ENCODE results near the gene IGFBP2.

Gene IGFBP2

DNA sequence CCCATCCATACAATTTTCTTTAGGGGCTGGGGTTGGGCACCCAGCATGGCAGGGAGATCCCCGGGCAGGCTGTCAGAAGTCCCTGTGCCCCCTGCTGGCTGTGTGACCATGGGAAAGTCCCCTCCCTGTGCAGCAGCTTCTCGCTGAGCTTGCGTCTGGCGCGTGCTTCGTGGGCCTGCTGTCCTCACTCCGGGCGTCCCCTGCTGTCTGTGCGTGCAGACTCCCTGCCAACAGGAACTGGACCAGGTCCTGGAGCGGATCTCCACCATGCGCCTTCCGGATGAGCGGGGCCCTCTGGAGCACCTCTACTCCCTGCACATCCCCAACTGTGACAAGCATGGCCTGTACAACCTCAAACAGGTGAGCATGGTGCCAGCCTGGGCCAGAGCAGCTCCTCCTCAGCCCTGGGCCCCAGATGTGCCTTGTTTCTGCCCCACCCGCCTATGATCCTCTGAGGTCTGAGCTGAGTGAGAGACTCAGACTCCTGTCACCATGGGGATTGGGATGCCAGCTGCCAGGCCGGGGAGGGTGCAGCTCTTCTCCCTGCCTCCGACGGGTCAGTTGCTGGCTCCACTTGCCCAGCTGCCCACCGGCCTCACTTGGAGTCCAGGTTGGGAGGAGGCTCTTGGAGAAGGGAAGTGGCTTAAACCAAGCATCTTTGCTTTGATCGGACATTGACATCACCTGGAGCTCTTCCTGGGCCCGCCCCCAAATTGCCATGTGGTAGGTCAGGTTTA lies 28.6 kb downstream of the IGFBP2 start:
- no peak for DNase-seq (ENCODE audit: low read depth, low spot score)

DNA sequence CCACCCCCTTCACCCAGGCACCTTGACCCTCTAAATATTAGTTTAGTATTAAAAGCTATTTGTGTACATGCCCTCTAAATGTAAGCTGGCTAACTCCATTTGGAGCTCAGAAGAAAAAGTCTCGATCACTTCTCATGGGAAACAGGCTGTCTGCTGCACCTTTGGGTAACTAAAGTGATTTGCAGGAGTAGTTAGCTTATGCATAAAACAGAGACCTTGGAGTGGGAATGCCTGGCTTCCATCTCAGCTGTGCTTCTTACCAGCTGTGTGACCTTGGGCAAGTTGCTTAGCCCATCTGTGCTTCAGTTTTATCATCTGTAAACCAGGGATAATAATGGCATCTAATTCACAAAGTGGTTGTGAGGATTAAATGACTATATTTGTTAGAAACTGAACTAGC lies 29.9 kb downstream of the IGFBP2 start:
- DNase-seq (ENCODE audit: low read depth, low spot score), result no peak

DNA sequence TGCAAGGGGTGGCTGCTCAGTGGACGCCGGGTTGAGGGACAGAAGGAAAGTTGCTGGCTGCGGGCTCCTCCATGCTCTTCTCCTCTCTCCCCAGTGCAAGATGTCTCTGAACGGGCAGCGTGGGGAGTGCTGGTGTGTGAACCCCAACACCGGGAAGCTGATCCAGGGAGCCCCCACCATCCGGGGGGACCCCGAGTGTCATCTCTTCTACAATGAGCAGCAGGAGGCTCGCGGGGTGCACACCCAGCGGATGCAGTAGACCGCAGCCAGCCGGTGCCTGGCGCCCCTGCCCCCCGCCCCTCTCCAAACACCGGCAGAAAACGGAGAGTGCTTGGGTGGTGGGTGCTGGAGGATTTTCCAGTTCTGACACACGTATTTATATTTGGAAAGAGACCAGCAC lies 30.6 kb downstream of the IGFBP2 start:
- DNase-seq (ENCODE audit: low read depth, low spot score), result no peak

DNA sequence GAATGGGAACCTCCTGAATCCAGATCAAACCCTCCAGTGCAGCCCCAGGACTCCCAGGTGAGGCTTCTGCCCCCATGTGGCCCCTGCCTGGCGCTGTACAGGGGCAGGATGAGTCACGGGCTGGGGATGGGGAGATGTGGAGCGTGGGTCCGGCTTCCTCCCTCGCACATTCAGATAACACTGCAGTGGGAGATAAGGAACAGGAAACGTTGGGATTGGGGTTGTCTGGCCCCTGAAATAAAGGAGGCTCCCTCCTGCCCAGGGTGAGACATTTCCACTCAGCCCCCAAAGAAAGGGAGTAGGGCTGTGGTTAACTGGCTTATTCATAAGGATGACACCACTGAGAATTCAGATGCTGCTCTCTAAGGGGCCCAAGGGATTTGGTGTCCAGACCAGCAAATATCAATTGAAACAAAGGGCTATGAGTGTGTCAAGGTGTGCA lies 31.4 kb downstream of the IGFBP2 start:
- no peak for DNase-seq (ENCODE audit: low read depth, low spot score)

DNA sequence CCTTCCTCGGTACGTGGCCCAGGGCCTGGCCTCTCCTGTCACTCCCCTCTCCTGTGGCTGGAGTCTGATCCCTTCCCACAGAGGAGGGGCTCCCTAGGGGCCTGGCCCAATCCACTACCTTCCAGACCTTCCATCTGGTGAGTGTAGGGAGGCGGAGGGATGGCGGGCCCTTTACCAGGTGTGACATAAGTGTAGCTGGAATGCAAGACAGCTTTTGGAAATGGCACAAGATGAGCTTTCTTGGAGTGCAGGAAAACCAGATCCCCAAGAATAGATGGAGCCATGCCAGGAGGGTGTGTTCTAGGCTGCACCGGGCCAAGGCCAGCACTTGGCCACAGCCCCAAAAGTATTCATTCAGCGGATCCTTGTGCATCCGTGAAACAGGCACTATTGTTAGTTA lies 32.0 kb downstream of the IGFBP2 start:
- no peak for DNase-seq (ENCODE audit: low read depth, low spot score)

DNA sequence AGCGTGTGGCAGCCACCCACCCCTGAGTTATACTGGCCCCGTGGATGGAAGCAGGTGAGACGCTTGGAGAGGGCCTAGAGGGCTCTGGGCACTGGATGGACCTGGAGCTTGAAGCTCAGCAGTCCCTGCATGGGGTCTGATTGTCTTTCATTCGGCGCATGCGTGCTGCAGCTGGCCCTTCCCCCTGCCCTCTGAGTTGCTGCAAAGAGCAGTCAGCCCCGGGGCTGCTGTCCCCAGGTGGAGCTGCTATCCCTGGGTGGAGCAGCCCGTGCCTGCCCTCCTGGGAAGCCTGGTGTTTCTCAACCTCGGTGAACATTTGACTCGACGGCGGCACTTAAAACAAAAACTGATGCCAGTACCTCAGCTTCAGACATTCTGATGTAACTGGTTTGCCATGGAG lies 32.5 kb downstream of the IGFBP2 start:
- no peak for DNase-seq (ENCODE audit: low read depth, low spot score)

DNA sequence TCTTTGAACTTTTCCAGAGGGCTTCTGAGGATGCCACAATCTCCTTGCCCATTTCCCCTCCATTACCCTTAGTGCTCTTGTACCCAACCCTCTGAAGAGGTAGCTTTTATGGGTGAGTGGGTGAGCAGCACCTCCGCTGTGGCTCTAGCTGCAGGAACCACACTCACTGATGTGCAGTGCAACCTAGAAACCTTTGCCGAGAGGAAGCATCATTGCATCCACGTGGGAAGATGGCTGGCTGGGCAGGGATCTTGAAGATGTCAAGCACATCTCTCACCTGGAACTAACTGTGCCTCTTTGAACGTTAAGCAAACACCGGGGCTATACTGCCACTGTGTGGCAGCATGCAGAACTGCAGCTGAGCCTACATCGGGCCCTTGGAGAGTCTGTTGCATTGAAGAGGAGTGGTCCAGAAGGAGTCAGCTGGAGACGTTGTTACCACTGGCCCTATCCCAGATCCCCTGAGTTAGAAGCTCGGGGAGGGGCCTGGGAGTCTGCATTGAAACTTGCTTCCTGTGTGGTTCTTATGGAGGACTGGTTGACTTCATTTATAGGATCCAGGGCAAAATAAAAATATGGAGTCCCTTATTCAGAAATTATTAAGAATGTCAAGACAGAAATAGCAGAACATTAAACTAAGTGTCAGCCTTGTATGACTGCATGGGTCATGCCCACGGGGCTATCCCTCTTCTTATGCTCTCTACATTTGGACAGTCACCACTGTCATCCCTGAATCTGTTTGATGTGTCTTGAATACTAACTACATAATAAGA lies 33.4 kb downstream of the IGFBP2 start:
- DNase-seq (ENCODE audit: low read depth, low spot score), result peak; percentile 51

DNA sequence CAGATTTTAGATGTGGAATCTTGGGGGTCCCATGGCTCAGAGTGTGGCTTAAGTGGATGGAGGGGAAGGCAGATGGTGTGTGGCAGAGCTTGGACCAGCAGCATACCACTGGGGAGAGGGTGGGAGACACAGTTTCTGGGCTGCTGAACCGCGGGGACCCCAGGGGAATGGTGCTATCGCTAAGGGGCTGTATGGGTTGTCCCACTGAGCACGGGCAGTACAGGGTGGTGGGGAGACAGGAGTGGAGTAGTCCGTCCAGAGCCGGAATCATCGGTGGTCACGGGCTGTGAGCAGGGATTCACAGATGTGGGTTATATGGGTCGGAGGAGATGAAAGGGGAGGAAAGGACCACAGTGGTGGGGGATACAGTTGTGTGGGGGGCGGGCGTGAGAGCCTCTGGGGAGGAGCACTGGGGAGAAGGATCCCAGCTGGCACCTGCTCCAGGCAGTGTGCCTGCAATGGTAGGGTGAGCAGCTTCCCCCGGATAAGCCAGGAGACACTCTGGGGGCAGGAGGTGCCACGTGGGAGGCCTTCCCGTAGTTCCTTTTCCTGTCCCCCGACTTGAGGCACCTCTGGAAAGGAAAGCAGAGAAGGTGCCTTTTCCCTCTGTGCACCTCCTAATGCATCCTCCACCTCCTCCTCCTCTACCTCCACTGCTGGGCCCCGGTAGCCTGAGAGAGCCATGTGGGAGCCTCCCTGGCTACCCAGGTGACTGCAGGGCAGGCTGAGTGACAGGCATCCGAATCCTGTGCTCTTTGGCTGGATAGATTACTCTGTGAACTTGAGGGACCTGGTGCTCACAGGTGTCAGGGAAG lies 37.3 kb downstream of the IGFBP2 start:
- DNase-seq (ENCODE audit: low read depth, low spot score), result no peak

DNA sequence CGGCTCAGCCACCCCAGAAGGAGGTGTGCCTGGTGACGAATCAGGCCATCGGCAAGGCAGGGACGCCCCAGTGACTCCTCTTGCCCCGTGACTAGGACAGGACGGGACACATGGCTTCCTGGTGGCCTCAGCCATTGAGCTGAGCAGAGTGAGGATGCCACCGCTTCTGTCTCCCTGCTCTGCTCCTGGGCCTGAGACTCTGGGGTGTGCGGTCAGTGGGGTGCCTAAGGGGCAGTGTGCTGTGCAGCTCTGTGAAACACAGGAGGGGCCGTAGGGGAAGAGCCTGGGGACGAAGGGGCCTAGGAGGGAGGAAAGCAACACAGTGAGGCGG lies 37.8 kb downstream of the IGFBP2 start:
- DNase-seq (ENCODE audit: low read depth, low spot score), result no peak

DNA sequence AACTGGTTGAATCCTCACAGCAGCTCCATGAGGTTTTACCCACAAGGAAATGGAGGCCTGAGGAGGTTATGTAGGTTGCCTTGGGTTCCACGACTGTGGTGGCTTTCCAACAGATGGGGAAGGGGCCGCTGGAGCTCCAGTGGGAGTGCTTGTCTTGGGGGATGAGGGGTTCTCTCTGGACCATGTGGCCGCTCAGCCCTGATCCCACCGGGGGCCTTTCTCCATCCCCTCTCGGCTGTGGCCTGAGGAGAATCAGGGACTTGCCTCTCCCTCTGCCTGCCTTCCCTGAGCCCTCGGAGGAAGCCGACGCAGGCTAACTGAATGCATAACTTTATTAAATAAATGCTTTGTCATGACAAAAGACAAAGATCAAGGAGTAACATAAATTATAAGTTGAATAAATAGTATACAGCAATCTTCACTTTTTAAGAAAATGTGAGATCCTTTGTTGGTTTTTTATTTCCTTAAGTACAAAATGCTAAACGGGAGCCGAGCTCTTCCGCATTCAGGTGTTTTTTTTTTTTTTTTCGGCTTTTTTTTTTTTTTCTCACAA lies 38.6 kb downstream of the IGFBP2 start:
- DNase-seq (ENCODE audit: low read depth, low spot score), result no peak

DNA sequence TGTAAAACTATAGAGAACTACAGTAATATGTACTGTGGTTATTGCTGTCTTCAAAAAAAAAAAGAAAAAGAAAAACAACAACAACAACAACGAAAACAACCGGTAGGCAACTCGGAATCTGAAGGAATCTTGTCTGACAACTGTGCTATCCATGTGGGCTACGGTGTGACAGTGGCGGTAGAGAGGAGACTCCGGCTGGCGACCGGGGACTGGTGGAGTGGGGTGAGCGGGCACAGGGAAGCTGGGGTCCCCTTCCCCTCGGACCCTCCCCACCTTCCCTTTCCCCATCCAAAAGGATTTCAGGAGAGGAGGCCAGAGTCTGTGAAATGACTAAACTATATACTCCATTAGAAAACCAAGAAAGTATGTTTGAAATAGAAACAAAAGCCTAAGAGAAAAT lies 39.2 kb downstream of the IGFBP2 start:
- no peak for DNase-seq (ENCODE audit: low read depth, low spot score)

DNA sequence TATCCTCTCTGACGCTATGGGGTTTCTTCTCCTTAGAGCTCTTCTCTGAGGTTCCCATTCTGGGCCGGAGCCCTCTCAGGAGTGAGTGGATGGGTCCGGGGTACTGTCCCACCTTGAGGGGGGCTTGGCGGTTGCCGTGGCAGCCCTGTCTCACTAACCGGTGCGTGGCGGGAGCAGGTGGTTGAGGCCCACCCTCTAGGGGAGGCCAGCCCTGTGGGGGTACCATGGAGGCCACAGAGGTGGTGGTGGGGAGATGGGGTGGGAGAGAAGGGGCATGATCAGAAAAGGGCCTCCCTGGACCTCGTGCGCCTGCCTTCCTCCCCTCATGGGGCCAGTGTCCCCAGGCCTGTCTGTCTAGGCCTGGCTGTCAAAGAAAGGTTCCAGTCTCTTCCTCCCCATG lies 39.8 kb downstream of the IGFBP2 start:
- DNase-seq (ENCODE audit: low read depth, low spot score), result no peak

DNA sequence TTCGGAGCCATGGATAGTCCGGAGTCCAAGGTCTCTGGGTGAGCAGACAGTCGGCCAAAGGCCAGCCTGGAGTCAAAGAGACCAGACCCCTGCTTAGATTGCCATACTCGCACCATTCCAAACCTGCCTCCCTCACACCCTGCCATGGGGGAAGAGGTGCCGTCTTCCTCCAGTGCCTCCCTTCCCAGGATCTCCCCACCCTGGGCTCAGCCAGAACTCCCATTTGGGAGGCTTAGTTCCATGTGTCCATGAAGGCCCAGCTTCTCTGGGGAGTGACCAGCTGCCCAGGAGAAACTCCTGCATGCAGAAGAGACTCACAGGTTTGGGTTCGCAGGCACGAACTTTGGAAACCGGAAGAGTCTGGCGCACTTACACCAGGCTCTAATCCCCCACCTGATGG lies 40.4 kb downstream of the IGFBP2 start:
- DNase-seq (ENCODE audit: low read depth, low spot score), result no peak

DNA sequence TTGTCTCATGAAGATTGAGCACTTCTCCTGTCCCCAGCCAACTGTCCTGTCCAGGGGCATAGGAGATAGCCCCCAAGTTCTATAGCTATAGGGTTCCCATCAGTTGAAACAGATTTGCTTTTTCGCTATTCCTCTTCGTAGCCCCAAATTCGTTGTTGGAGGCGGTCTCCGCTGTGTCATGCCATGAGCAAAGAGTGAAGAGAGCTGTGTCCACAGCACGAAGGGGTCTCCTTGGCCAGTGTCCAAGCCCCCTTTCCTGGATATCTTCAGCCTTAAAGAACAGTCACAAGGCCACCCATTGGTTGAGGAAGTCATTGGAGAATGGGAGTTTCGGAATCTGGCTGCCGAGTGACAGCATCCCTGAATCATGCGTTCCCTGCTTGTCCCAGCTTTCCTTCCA lies 41.2 kb downstream of the IGFBP2 start:
- no peak for DNase-seq (ENCODE audit: low read depth, low spot score)

DNA sequence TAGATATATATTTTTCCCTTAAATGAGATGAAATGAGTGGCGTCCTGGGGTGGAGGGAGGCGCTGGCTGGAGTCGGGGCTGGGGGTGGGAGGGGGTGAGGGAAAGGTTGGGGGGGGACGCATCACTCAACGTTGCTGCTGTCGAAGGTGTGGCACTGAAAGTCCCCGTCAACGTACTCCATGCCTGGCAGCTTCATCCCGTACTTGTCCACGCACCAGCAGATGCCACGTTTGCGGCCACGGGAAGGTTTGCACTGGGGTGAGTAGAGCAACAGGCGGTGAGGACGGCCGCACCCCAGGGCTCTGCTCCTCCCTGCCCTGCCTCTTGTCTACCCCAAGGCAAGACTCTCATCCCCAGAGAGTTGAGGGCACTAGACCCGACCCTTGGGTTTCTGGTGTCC lies 43.4 kb downstream of the IGFBP2 start:
- no peak for DNase-seq (ENCODE audit: low read depth, low spot score)

DNA sequence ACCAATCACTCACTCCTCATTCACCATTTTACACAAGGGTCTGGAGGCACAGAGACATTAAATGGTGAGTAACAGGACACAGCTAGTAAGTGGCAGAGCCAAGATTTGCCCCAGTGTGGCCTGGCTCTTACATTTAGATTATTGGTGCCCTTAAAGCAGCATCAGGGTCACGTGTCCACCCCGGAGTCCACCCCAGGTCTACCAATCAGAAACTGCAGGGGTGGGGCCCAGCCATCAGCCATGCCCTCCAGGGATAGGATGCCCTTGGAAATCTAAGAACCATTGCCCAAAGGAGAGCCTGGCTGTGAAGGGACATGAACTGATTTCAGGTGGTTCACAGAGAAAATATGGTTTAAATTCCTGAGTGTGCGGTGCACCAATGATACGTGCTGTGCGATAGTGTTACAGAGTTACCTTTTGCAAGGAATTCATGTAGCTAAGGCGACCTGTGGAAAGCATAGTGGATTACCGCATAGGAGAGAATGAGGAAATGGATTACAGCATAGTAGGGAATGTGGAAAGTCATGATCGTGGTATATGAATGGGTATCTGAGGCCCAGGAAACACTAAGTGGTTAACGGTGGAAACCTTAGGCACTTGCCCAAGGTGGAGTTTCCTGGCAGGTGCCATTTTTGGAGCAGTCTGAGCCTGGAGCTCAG lies 44.3 kb downstream of the IGFBP2 start:
- no peak for DNase-seq (ENCODE audit: low read depth, low spot score)

DNA sequence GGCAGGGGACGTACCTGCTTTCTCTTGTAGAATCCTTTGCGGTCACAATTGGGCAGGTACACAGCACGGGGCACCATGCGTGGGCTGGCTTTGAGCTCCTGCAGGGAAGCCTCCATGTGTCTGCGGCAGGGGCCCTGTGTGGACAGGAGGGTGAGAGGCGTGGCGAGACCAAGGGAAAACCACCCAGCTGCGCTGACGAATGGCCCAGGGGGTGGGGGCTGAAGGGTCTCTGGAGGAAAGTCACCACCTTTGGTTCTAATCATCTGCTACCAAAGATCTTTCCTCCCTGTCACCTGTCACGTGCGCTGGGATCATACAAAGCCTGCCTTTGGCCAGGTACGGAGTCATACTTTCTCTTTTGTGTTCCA lies 44.9 kb downstream of the IGFBP2 start:
- no peak for DNase-seq (ENCODE audit: low read depth, low spot score)

DNA sequence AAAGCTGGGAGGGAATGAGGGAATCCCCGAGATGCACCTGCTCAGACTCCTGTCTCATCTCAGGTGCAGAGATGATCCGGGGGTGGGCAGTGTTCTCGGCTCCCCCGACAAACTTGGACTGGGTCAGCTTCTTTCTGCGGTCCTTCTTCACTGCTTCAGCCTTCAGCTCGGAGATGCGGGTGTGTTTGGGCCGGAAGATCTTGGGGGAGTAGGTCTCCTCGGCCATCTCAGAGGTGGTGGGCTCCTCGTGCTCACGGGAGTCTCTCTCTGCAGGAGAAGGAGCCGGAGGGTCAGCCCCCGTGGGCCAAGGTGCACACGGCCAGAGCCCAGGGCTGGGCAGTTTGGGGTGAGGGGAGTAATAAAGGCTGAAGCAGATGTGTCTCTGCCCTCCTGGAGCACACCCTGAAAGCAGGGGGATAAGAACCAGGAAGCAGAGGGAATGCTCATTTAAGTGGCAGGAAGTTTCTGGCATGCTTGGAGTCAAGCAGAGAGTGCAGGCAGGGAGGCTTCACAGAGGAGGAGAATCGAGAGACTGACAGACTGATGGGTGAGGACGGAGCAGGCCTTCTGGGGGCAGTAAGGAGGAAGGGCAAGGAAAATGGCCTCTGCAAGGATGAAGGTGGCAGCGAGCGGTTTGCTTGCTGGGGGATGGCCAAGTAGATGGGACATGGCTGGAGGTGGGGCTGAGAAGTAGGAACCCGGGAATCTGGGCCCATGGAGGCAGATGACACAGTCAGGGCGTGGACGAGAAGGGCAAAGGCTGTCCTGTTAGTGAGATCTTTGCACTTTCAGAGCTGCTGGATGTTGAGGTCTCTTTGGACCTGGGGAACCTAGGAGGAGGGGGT lies 45.8 kb downstream of the IGFBP2 start:
- no peak for DNase-seq (ENCODE audit: low read depth, low spot score)

DNA sequence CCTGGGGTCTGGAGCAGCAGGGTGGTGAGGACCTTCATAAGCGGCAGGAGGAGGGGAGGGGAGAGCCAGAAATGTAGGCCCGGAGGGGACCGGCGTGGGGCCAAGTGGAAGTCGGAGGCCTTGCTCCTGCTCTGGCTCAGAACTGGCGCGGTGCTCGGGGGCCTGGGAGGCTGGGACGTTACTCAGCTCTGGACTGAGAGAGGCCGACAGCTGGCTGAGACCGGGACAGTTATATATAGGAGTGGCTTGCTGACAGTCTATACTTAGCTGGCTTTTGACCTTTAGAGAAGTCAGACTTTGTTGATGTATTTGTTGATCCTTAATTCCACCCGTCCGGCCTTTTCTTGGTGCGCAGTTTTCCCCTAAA lies 46.4 kb downstream of the IGFBP2 start:
- DNase-seq (ENCODE audit: low read depth, low spot score), result no peak

DNA sequence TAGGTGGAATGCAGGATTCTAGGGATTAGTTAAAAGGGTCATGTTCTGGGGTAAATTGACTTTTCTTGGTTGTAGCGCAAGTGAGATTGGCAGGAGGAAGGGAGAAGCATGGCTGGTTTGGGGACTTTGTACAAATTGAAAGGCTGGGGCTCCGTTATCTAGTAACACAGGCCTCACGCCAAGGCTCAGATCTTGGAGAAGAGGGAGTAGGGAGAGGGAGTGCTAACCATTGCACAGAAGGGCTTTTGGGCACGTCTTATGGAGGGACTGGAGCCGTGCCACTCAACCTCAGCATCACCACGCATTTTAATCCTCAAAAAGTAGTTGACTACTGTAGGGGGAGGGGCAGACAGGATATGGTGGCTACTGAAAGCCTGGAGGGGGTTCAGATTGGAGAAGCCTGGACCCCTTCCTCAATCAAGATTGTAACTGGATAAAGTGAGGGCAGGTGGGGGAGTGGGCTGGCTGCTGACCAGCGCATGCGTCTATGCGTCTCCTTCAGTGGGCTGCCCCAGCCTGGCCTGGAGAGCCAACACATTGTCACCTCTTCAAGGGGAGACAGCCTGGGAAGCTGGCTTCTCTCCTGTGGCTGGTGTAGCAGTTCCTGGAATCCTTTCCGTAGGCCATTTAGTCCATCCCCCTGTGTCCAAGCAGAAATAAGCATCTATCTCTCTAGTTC lies 47.9 kb downstream of the IGFBP2 start:
- no peak for DNase-seq (ENCODE audit: low read depth, low spot score)
